Upper lobe of right lung (tissue), 1 donor: ENCODE results near the gene MCRIP2. TPM values are rescaled to one million over a fixed set of nuclear protein-coding genes. Genes with fewer than 3 reads are reported as not detected.

Source experiments
- ATAC-seq: fragments of 200-7000 bp; cut with Tn5 transposase; one replicate; pipeline ENCODE4 v1.9.1; 2020; ENCODE audit warnings: mild to moderate bottlenecking, moderate library complexity
- DNase-seq: peaks from one replicate; pipeline ENCODE4 v3.0.0-alpha.2; 2020
- H3K27ac ChIP-seq: fragments of 200-600 bp; one replicate; pipeline ENCODE4 v1.8.0; 2022
- H3K27me3 ChIP-seq: fragments of 200-600 bp; one replicate; pipeline ENCODE4 v1.8.0; 2022; ENCODE audit warnings: mild to moderate bottlenecking
- H3K36me3 ChIP-seq: fragments of 200-600 bp; one replicate; pipeline ENCODE4 v1.8.0; 2022
- H3K4me1 ChIP-seq: fragments of 200-600 bp; one replicate; pipeline ENCODE4 v1.8.0; 2022
- H3K4me3 ChIP-seq: fragments of 200-600 bp; one replicate; pipeline ENCODE4 v1.8.0; 2022; ENCODE audit warnings: mild to moderate bottlenecking
- H3K9me3 ChIP-seq: fragments of 200-600 bp; one replicate; pipeline ENCODE4 v1.8.0; 2022
- CTCF ChIP-seq: fragments of 200-600 bp; IDR thresholded peaks from one replicate; pipeline ENCODE4 v1.8.0; 2022; ENCODE audit warnings: antibody characterized with exemption
- intact Hi-C: fragments of 100-400 bp; cut with DNase I; formaldehyde crosslinking; loops from one replicate; pipeline ENCODE4 v1.11.0; 2022
- total RNA-seq: library from RNA; stranded (reverse); fragmentation: NEBNext Ultra II Directional; extraction: Animal tissue kit (Norgen Biotek cat#: 25700); gene quantifications from one replicate; pipeline ENCODE4 v1.2.1, GENCODE V29; 2021
- donor health status: DM: no; HTN: yes; CAD: no; lungs with severe emphysema.

MCRIP2 gene
- total RNA-seq, 1 donor from 2014 or later, result 57.9 TPM

- H3K4me3 ChIP-seq, result no peak overlapping the region
- no peak for DNase-seq
- intact Hi-C loops, result no loop called here
- H3K4me1 ChIP-seq, result peaks cover 22% of the 10 kb centered on the region
- H3K27ac ChIP-seq, result no peak overlapping the region
- no peaks in the 10 kb centered on the region for H3K27me3 ChIP-seq
- no peak for ATAC-seq
- H3K9me3 ChIP-seq, result no peaks in the 10 kb centered on the region
- H3K36me3 ChIP-seq, result peaks cover 40% of the 10 kb centered on the region
- TF ChIP-seq CTCF, result no peak
Measured at GRCh38 chr16:670485-671352, 29.1 kb downstream of the MCRIP2 start.

GRCh38 chr16:671353-672131 lies 29.9 kb downstream of the MCRIP2 start:
- Histone ChIP-seq H3K27me3 (no peaks in the 10 kb centered on the region), H3K27ac (no peak overlapping the region), H3K36me3 (peaks cover 40% of the 10 kb centered on the region), H3K4me1 (peaks cover 22% of the 10 kb centered on the region), H3K4me3 (no peak overlapping the region), H3K9me3 (no peaks in the 10 kb centered on the region)
- intact Hi-C loops, result no loop called here
- DNase-seq (no peak), ATAC-seq (no peak)
- TF ChIP-seq CTCF, result no peak

GRCh38 chr16:672371-672770 lies 30.7 kb downstream of the MCRIP2 start:
- Histone ChIP-seq H3K36me3 (peaks cover 40% of the 10 kb centered on the region), H3K9me3 (no peaks in the 10 kb centered on the region), H3K4me1 (peaks cover 19% of the 10 kb centered on the region), H3K27me3 (no peaks in the 10 kb centered on the region), H3K4me3 (no peak overlapping the region), H3K27ac (no peak overlapping the region)
- no peak for TF ChIP-seq CTCF
- DNase-seq (no peak), ATAC-seq (no peak)
- intact Hi-C loops, result no loop called here

- H3K9me3 ChIP-seq, result no peaks in the 10 kb centered on the region
- TF ChIP-seq CTCF, result no peak
- intact Hi-C loops, result no loop called here
- H3K36me3 ChIP-seq, result peaks cover 40% of the 10 kb centered on the region
- H3K27me3 ChIP-seq, result no peaks in the 10 kb centered on the region
- no peak overlapping the region for H3K4me3 ChIP-seq
- no peak overlapping the region for H3K27ac ChIP-seq
- DNase-seq, result no peak
- peaks cover 15% of the 10 kb centered on the region for H3K4me1 ChIP-seq
- ATAC-seq, result no peak
Measured at GRCh38 chr16:672851-673250, 31.2 kb downstream of the MCRIP2 start.

- no peak overlapping the region for H3K27ac ChIP-seq
- DNase-seq (no peak), ATAC-seq (no peak)
- no peak overlapping the region for H3K4me3 ChIP-seq
- no peaks in the 10 kb centered on the region for H3K27me3 ChIP-seq
- no peaks in the 10 kb centered on the region for H3K9me3 ChIP-seq
- intact Hi-C loops, result no loop called here
- H3K36me3 ChIP-seq, result peaks cover 40% of the 10 kb centered on the region
- H3K4me1 ChIP-seq, result peaks cover 15% of the 10 kb centered on the region
- TF ChIP-seq CTCF, result no peak
Measured at GRCh38 chr16:673399-673991, 31.9 kb downstream of the MCRIP2 start.
